D721Med (cell line): ENCODE data around the gene CRISPLD2.

Experiments used
- DNase-seq: peaks from one replicate; pipeline ENCODE4 v3.0.0; 2011; ENCODE audit warnings: low spot score; ENCODE audit not compliant: insufficient read length
- FAIRE-seq: peaks from 2 replicates; lab custom pipeline; 2011; peaks lifted over from hg19 to GRCh38; lab: Jason Lieb, UNC
- TF ChIP-seq, protein P1 (sequence below): IDR thresholded peaks from 2 replicates; pipeline ENCODE4 v1.5.1; 2012; ENCODE audit warnings: mild to moderate bottlenecking, control low read depth; ENCODE audit not compliant: insufficient read depth; ENCODE audit errors: missing control alignments

Gene CRISPLD2

GRCh38 chr16:84893467-84893848 lies 73.7 kb downstream of the CRISPLD2 start:
- TF ChIP-seq, protein P1, sequence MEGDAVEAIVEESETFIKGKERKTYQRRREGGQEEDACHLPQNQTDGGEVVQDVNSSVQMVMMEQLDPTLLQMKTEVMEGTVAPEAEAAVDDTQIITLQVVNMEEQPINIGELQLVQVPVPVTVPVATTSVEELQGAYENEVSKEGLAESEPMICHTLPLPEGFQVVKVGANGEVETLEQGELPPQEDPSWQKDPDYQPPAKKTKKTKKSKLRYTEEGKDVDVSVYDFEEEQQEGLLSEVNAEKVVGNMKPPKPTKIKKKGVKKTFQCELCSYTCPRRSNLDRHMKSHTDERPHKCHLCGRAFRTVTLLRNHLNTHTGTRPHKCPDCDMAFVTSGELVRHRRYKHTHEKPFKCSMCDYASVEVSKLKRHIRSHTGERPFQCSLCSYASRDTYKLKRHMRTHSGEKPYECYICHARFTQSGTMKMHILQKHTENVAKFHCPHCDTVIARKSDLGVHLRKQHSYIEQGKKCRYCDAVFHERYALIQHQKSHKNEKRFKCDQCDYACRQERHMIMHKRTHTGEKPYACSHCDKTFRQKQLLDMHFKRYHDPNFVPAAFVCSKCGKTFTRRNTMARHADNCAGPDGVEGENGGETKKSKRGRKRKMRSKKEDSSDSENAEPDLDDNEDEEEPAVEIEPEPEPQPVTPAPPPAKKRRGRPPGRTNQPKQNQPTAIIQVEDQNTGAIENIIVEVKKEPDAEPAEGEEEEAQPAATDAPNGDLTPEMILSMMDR: no peak
- DNase-seq (no peak), FAIRE-seq (no peak)

DNA sequence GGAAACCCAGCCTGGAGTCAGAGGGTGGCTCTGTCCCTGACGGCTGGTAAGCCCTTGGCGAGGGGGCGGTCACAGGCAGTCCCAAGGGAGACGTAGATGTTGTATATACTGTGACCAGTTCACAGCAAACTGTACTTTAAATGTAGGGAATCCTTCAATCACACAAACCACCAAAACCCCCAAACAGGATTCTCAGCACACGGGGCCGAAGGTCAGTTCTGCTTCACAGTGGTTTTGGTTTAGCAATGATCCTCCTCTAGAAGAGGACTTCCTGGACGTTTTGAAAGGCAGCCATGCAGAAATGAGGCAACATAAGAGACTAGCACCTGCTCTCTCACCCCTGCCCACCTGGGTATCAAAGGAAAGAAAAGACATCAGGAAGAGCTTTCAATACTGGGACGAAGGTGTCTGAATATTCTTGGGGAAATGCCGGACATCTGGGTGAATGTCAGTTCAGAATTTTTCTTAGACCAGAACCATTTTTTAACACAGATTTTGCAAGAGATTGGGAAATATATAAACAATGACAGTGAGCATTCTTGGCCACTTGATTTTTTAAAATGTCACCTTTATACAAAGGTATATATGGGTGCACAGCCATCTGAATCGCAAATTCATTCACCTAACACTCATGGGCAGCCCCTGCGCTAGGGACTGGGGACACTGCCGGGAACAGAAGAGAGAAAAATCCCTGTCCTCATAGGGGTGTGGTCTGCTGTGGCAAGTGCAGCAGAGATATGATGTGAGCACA lies 74.2 kb downstream of the CRISPLD2 start:
- no peak for FAIRE-seq
- no peak for DNase-seq
- TF ChIP-seq, protein P1: no peak

DNA sequence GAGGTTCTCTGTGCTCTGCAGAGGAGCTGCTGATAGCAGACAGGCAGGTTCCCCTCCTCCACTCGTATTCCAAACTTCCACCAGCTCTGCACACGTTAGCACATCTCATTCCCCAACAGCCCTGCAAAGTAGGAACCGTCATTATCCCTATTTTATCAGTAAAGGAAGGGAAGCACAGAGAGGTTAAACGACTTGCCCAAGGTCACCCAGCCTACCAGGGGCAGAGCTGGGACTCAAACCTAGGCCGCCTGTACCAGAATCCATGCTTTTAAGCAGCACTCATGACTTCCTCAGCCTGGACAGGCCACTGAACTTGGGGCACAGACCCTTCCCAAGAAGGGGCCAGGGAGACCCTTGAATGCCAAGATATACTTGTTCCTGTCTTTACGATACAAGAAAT lies 75.2 kb downstream of the CRISPLD2 start:
- DNase-seq (no peak), FAIRE-seq (no peak)
- TF ChIP-seq, protein P1: no peak

GRCh38 chr16:84896847-84897246 lies 77.1 kb downstream of the CRISPLD2 start:
- TF ChIP-seq, protein P1: no peak
- DNase-seq (no peak), FAIRE-seq (no peak)

- FAIRE-seq (no peak), DNase-seq (no peak)
- TF ChIP-seq, protein P1: no peak
These were observed 78.2 kb downstream of the CRISPLD2 start for GRCh38 chr16:84897911-84898377.

DNA sequence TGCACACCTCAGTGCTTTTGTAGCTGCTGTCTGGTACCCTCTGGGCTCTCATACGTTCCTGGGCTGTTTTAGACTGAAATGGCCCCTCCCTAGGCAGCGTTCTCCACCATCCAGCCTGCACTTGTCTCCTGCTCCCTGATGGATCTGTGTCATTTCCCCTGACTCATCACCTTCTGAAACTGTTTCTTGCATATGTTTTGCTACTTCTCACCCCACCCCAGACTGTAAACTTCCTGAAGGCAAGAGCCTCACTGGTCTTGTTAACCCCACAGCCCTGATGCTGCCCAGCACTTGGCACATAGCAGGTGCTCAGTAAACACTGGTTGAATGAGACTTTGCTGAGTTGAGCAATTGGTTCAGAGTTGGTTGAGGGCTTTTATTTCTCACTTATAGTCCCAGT lies 78.7 kb downstream of the CRISPLD2 start:
- TF ChIP-seq, protein P1: no peak
- no peak for FAIRE-seq
- DNase-seq: no peak

DNA sequence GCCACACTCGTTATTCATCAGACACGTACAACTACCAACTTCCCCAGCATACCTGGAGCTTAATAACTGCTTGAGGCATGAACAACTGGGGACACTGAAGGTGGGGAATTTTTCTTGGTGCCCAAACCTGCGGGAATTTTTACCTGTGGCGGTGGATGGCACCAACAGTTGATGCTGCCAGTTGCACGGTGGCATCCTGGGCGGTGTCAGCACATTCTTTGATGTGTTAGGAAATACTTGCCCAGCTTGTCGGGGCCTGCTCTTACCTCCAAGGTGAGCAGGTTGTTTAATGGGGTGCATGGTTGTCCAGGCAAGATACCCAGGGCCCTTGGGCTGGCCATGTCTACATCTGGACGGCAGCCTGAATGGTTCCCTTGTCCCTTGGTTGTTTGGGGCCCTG lies 79.6 kb downstream of the CRISPLD2 start:
- FAIRE-seq: no peak
- TF ChIP-seq, protein P1: no peak
- DNase-seq: no peak
